ENCODE measurements around the gene RAP1B.

Gene RAP1B

GRCh38 chr12:68695454-68695853, 84.8 kb downstream of the RAP1B start:
- DNase-seq (ENCODE audit: low read depth in 1 of 2, low spot score in 1 of 2) = no peak

- DNase-seq (ENCODE audit: low read depth in 1 of 2, low spot score in 1 of 2) = no peak
Observed at GRCh38 chr12:68699486-68699885, 88.8 kb downstream of the RAP1B start.

Measured in activated T-helper 1 cell treated with anti-CD3 and anti-CD28 coated beads, Interleukin-2, amount 50 U/mL, for 16 hours (primary cell).